SU-DHL-6 (cell line): Measurements from ENCODE around the gene LNX1.

Experiments
- H2AFZ ChIP-seq: fragments of 200-600 bp; sonication (generic); 2 replicates; pipeline ENCODE4 v1.6.1; 2014; ENCODE audit warnings: low read depth, mild to moderate bottlenecking, moderate library complexity, mixed read lengths, antibody characterized with exemption, low read length; ENCODE audit not compliant: severe bottlenecking
- H3F3A ChIP-seq: fragments of 200-600 bp; shearing (Covaris generic); 2 replicates; pipeline ENCODE4 v1.6.0; 2016; ENCODE audit warnings: antibody characterized with exemption, mild to moderate bottlenecking; ENCODE audit not compliant: insufficient read depth
- H3K27ac ChIP-seq: fragments of 200-600 bp; sonication (generic); 2 replicates; pipeline ENCODE4 v1.5.1; 2016; ENCODE audit warnings: low read depth, mild to moderate bottlenecking, low read length, moderate library complexity, mixed read lengths
- H3K27me3 ChIP-seq: fragments of 200-600 bp; sonication (generic), shearing (Covaris generic); 2 replicates; pipeline ENCODE4 v1.6.0; 2014; ENCODE audit warnings: mild to moderate bottlenecking, low read length
- H3K36me3 ChIP-seq: fragments of 200-600 bp; sonication (generic); 2 replicates; pipeline ENCODE4 v1.6.1; 2014; ENCODE audit warnings: mild to moderate bottlenecking, low read length, mixed read lengths
- H3K4me2 ChIP-seq: fragments of 300-600, 200-600 bp; shearing (Covaris generic), sonication (generic); 2 replicates; pipeline ENCODE4 v1.6.0; 2014; ENCODE audit warnings: low read length, low read depth, mild to moderate bottlenecking; ENCODE audit not compliant: poor library complexity, severe bottlenecking
- H3K4me3 ChIP-seq: fragments of 200-600 bp; sonication (generic); 2 replicates; pipeline ENCODE4 v1.5.1; 2014; ENCODE audit warnings: antibody characterized with exemption, low read length, mild to moderate bottlenecking, mixed read lengths; ENCODE audit not compliant: insufficient read depth, poor library complexity, severe bottlenecking
- H3K79me2 ChIP-seq: fragments of 200-600 bp; sonication (generic); 2 replicates; pipeline ENCODE4 v1.6.1; 2014; ENCODE audit warnings: mild to moderate bottlenecking, low read length, moderate library complexity; ENCODE audit not compliant: insufficient read depth
- H3K9ac ChIP-seq: fragments of 200-600 bp; sonication (generic); 2 replicates; pipeline ENCODE4 v1.7.0; 2014; ENCODE audit warnings: mild to moderate bottlenecking, low read length
- H3K9me2 ChIP-seq: fragments of 200-600 bp; sonication (generic); replicated peaks from 2 replicates; pipeline ENCODE4 v1.6.1; 2014; ENCODE audit warnings: low read length; ENCODE audit not compliant: insufficient read depth
- H3K9me3 ChIP-seq: fragments of 200-600 bp; sonication (generic); 2 replicates; pipeline ENCODE4 v1.6.1; 2014; ENCODE audit warnings: low read length, mixed read lengths; ENCODE audit not compliant: insufficient read depth
- H4K20me1 ChIP-seq: fragments of 200-600 bp; sonication (generic); 2 replicates; pipeline ENCODE4 v1.6.1; 2014; ENCODE audit warnings: low read depth, mild to moderate bottlenecking, antibody characterized with exemption, low read length, moderate library complexity, mixed read lengths
- CTCF ChIP-seq: fragments of 200-600 bp; sonication (generic); IDR thresholded peaks from one replicate; pipeline ENCODE4 v1.5.1; 2017; ENCODE audit warnings: antibody characterized with exemption, mild to moderate bottlenecking, low read length, moderate library complexity; ENCODE audit not compliant: insufficient read depth, poor library complexity, severe bottlenecking
- EZH2phosphoT487 ChIP-seq: fragments of 200-600 bp; sonication (generic), shearing (Covaris generic); conservative IDR thresholded peaks from 2 replicates; pipeline ENCODE4 v1.6.1; 2018; ENCODE audit warnings: mild to moderate bottlenecking, antibody characterized with exemption, low read length, moderate library complexity, mixed read lengths

Gene LNX1

GRCh38 chr4:53547983-53548382, 43.3 kb downstream of the LNX1 start:
- H3K27me3 ChIP-seq: no peaks in the 10 kb centered on the region
- no peaks in the 10 kb centered on the region for H3F3A ChIP-seq
- TF ChIP-seq CTCF (no peak), EZH2phosphoT487 (no peak)
- no peak overlapping the region for H3K4me3 ChIP-seq
- H3K9ac ChIP-seq: no peak overlapping the region
- H2AFZ ChIP-seq: no peak overlapping the region
- no peak overlapping the region for H3K4me2 ChIP-seq
- H3K9me3 ChIP-seq: no peaks in the 10 kb centered on the region
- no peaks in the 10 kb centered on the region for H4K20me1 ChIP-seq
- no peaks in the 10 kb centered on the region for H3K36me3 ChIP-seq
- H3K79me2 ChIP-seq: no peaks in the 10 kb centered on the region
- no peak overlapping the region for H3K27ac ChIP-seq
- no peaks in the 10 kb centered on the region for H3K9me2 ChIP-seq

- Histone ChIP-seq H2AFZ (no peak overlapping the region), H3K36me3 (no peaks in the 10 kb centered on the region), H4K20me1 (no peaks in the 10 kb centered on the region), H3K27me3 (no peaks in the 10 kb centered on the region), H3K4me2 (no peak overlapping the region), H3K9ac (no peak overlapping the region), H3K4me3 (no peak overlapping the region), H3K9me3 (no peaks in the 10 kb centered on the region), H3K79me2 (no peaks in the 10 kb centered on the region), H3F3A (no peaks in the 10 kb centered on the region), H3K9me2 (no peaks in the 10 kb centered on the region), H3K27ac (no peak overlapping the region)
- TF ChIP-seq CTCF (no peak), EZH2phosphoT487 (no peak)
These were observed 45.2 kb downstream of the LNX1 start for GRCh38 chr4:53545942-53546581.

- H3K4me2 ChIP-seq: no peak overlapping the region
- H3K9me3 ChIP-seq: no peaks in the 10 kb centered on the region
These were observed 46.0 kb downstream of the LNX1 start for GRCh38 chr4:53545273-53545672.

More at GRCh38 chr4:53545273-53545672, 46.0 kb downstream of the LNX1 start:
- Histone ChIP-seq H2AFZ (no peak overlapping the region), H3K79me2 (no peaks in the 10 kb centered on the region), H4K20me1 (no peaks in the 10 kb centered on the region), H3F3A (no peaks in the 10 kb centered on the region), H3K9me2 (no peaks in the 10 kb centered on the region), H3K36me3 (no peaks in the 10 kb centered on the region), H3K27me3 (no peaks in the 10 kb centered on the region), H3K9ac (no peak overlapping the region), H3K27ac (no peak overlapping the region), H3K4me3 (no peak overlapping the region)
- TF ChIP-seq EZH2phosphoT487: no peak
- no peak for TF ChIP-seq CTCF
